ENCODE data around the gene TRERF1. TPM values are rescaled to one million over a fixed set of nuclear protein-coding genes. Genes with fewer than 3 reads are reported as not detected.
"Not testable (repeated sequence)": the region's sequence is repeated elsewhere in the genome, so short reads cannot be mapped to it uniquely, and the experiment has no call there.

TRERF1 gene
- total RNA-seq, 1 donor from 2014 or later, result 3.7 TPM

- no peak overlapping the region for H3K27ac ChIP-seq (ENCODE audit: low read depth, low read length)
- H3K4me1 ChIP-seq (ENCODE audit: control insufficient read depth in 3 of 3, insufficient read depth in 3 of 3, low read length in 3 of 3), result no peaks in the 10 kb centered on the region
- H3K9me3 ChIP-seq (ENCODE audit: control insufficient read depth in 3 of 3, low read length in 3 of 3), result no peaks in the 10 kb centered on the region
- no peak overlapping the region for H3K4me3 ChIP-seq (ENCODE audit: low read length in 3 of 3)
- peaks cover 0 to 4% (median 2%) of the 10 kb centered on the region in 3 donors for H3K36me3 ChIP-seq (ENCODE audit: control insufficient read depth in 3 of 3, insufficient read depth in 3 of 3, low read length in 3 of 3)
- H3K27me3 ChIP-seq (ENCODE audit: control insufficient read depth in 3 of 3, insufficient read depth in 3 of 3, low read length in 3 of 3), result no peaks in the 10 kb centered on the region
- H3K9ac ChIP-seq (ENCODE audit: low read depth in 1 of 3, low read length in 3 of 3), result no peak overlapping the region
Observed at GRCh38 chr6:42197555-42198362, 254.0 kb downstream of the TRERF1 start.

- H3K4me1 ChIP-seq (ENCODE audit: control insufficient read depth in 3 of 3, insufficient read depth in 3 of 3, low read length in 3 of 3), result peaks cover 0 to 9% (median 2%) of the 10 kb centered on the region in 3 donors
- peaks cover 0 to 4% (median 0%) of the 10 kb centered on the region in 3 donors for H3K36me3 ChIP-seq (ENCODE audit: control insufficient read depth in 3 of 3, insufficient read depth in 3 of 3, low read length in 3 of 3)
- no peak overlapping the region for H3K27ac ChIP-seq (ENCODE audit: low read depth, low read length)
- H3K9ac ChIP-seq (ENCODE audit: low read depth in 1 of 3, low read length in 3 of 3), result no peak overlapping the region
- H3K9me3 ChIP-seq (ENCODE audit: control insufficient read depth in 3 of 3, low read length in 3 of 3), result no peaks in the 10 kb centered on the region
- no peak overlapping the region for H3K4me3 ChIP-seq (ENCODE audit: low read length in 3 of 3)
- H3K27me3 ChIP-seq (ENCODE audit: control insufficient read depth in 3 of 3, insufficient read depth in 3 of 3, low read length in 3 of 3), result no peaks in the 10 kb centered on the region
Observed at GRCh38 chr6:42195415-42195814, 256.3 kb downstream of the TRERF1 start.

- no peaks in the 10 kb centered on the region for H3K27me3 ChIP-seq (ENCODE audit: control insufficient read depth in 3 of 3, insufficient read depth in 3 of 3, low read length in 3 of 3)
- H3K36me3 ChIP-seq (ENCODE audit: control insufficient read depth in 3 of 3, insufficient read depth in 3 of 3, low read length in 3 of 3), result peaks cover 0 to 4% (median 0%) of the 10 kb centered on the region in 3 donors
- no peak overlapping the region for H3K27ac ChIP-seq (ENCODE audit: low read depth, low read length)
- no peaks in the 10 kb centered on the region for H3K9me3 ChIP-seq (ENCODE audit: control insufficient read depth in 3 of 3, low read length in 3 of 3)
- H3K4me1 ChIP-seq (ENCODE audit: control insufficient read depth in 3 of 3, insufficient read depth in 3 of 3, low read length in 3 of 3), result peaks cover 0 to 9% (median 2%) of the 10 kb centered on the region in 3 donors
- no peak overlapping the region for H3K4me3 ChIP-seq (ENCODE audit: low read length in 3 of 3)
- H3K9ac ChIP-seq (ENCODE audit: low read depth in 1 of 3, low read length in 3 of 3), result no peak overlapping the region
Observed at GRCh38 chr6:42194056-42194455, 257.7 kb downstream of the TRERF1 start.

- Histone ChIP-seq H3K9ac (ENCODE audit: low read depth in 1 of 3, low read length in 3 of 3) (no peak overlapping the region), H3K27ac (ENCODE audit: low read depth, low read length) (no peak overlapping the region), H3K4me3 (ENCODE audit: low read length in 3 of 3) (no peak overlapping the region), H3K36me3 (ENCODE audit: control insufficient read depth in 3 of 3, insufficient read depth in 3 of 3, low read length in 3 of 3) (peaks cover 0 to 6% (median 0%) of the 10 kb centered on the region in 3 donors), H3K4me1 (ENCODE audit: control insufficient read depth in 3 of 3, insufficient read depth in 3 of 3, low read length in 3 of 3) (peaks cover 0 to 9% (median 2%) of the 10 kb centered on the region in 3 donors), H3K27me3 (ENCODE audit: control insufficient read depth in 3 of 3, insufficient read depth in 3 of 3, low read length in 3 of 3) (no peaks in the 10 kb centered on the region), H3K9me3 (ENCODE audit: control insufficient read depth in 3 of 3, low read length in 3 of 3) (no peaks in the 10 kb centered on the region)
Observed at GRCh38 chr6:42193491-42193894, 258.2 kb downstream of the TRERF1 start.

GRCh38 chr6:42192385-42192784, 259.3 kb downstream of the TRERF1 start:
- not testable (repeated sequence) for H3K4me3 ChIP-seq (ENCODE audit: low read length in 3 of 3); H3K36me3 ChIP-seq (ENCODE audit: control insufficient read depth in 3 of 3, insufficient read depth in 3 of 3, low read length in 3 of 3); H3K27ac ChIP-seq (ENCODE audit: low read depth, low read length); H3K9me3 ChIP-seq (ENCODE audit: control insufficient read depth in 3 of 3, low read length in 3 of 3); H3K9ac ChIP-seq (ENCODE audit: low read depth in 1 of 3, low read length in 3 of 3); H3K27me3 ChIP-seq (ENCODE audit: control insufficient read depth in 3 of 3, insufficient read depth in 3 of 3, low read length in 3 of 3); H3K4me1 ChIP-seq (ENCODE audit: control insufficient read depth in 3 of 3, insufficient read depth in 3 of 3, low read length in 3 of 3)

- peaks cover 0 to 9% (median 3%) of the 10 kb centered on the region in 3 donors for H3K36me3 ChIP-seq (ENCODE audit: control insufficient read depth in 3 of 3, insufficient read depth in 3 of 3, low read length in 3 of 3)
- peaks cover 0 to 9% (median 2%) of the 10 kb centered on the region in 3 donors for H3K4me1 ChIP-seq (ENCODE audit: control insufficient read depth in 3 of 3, insufficient read depth in 3 of 3, low read length in 3 of 3)
- H3K9ac ChIP-seq (ENCODE audit: low read depth in 1 of 3, low read length in 3 of 3), result no peak overlapping the region
- H3K4me3 ChIP-seq (ENCODE audit: low read length in 3 of 3), result no peak overlapping the region
- no peak overlapping the region for H3K27ac ChIP-seq (ENCODE audit: low read depth, low read length)
- H3K9me3 ChIP-seq (ENCODE audit: control insufficient read depth in 3 of 3, low read length in 3 of 3), result no peaks in the 10 kb centered on the region
- H3K27me3 ChIP-seq (ENCODE audit: control insufficient read depth in 3 of 3, insufficient read depth in 3 of 3, low read length in 3 of 3), result no peaks in the 10 kb centered on the region
Observed at GRCh38 chr6:42190554-42191183, 261.1 kb downstream of the TRERF1 start.

- Histone ChIP-seq H3K27me3 (ENCODE audit: control insufficient read depth in 3 of 3, insufficient read depth in 3 of 3, low read length in 3 of 3) (no peaks in the 10 kb centered on the region), H3K4me3 (ENCODE audit: low read length in 3 of 3) (no peak overlapping the region), H3K9ac (ENCODE audit: low read depth in 1 of 3, low read length in 3 of 3) (no peak overlapping the region), H3K9me3 (ENCODE audit: control insufficient read depth in 3 of 3, low read length in 3 of 3) (no peaks in the 10 kb centered on the region), H3K4me1 (ENCODE audit: control insufficient read depth in 3 of 3, insufficient read depth in 3 of 3, low read length in 3 of 3) (peaks cover 0 to 9% (median 2%) of the 10 kb centered on the region in 3 donors), H3K27ac (ENCODE audit: low read depth, low read length) (no peak overlapping the region), H3K36me3 (ENCODE audit: control insufficient read depth in 3 of 3, insufficient read depth in 3 of 3, low read length in 3 of 3) (peaks cover 0 to 15% (median 6%) of the 10 kb centered on the region in 3 donors)
Observed at GRCh38 chr6:42188406-42188805, 263.3 kb downstream of the TRERF1 start.

- H3K9me3 ChIP-seq (ENCODE audit: control insufficient read depth in 3 of 3, low read length in 3 of 3), result no peaks in the 10 kb centered on the region
- no peaks in the 10 kb centered on the region for H3K27me3 ChIP-seq (ENCODE audit: control insufficient read depth in 3 of 3, insufficient read depth in 3 of 3, low read length in 3 of 3)
- H3K4me1 ChIP-seq (ENCODE audit: control insufficient read depth in 3 of 3, insufficient read depth in 3 of 3, low read length in 3 of 3), result peaks cover 0 to 2% (median 0%) of the 10 kb centered on the region in 3 donors
- H3K27ac ChIP-seq (ENCODE audit: low read depth, low read length), result no peak overlapping the region
- H3K9ac ChIP-seq (ENCODE audit: low read depth in 1 of 3, low read length in 3 of 3), result no peak overlapping the region
- peaks cover 0 to 15% (median 6%) of the 10 kb centered on the region in 3 donors for H3K36me3 ChIP-seq (ENCODE audit: control insufficient read depth in 3 of 3, insufficient read depth in 3 of 3, low read length in 3 of 3)
- H3K4me3 ChIP-seq (ENCODE audit: low read length in 3 of 3), result no peak overlapping the region
Observed at GRCh38 chr6:42185597-42185996, 266.1 kb downstream of the TRERF1 start.

- no peak overlapping the region for H3K4me3 ChIP-seq (ENCODE audit: low read length in 3 of 3)
- H3K27me3 ChIP-seq (ENCODE audit: control insufficient read depth in 3 of 3, insufficient read depth in 3 of 3, low read length in 3 of 3), result peaks cover 0 to 3% (median 0%) of the 10 kb centered on the region in 3 donors
- no peaks in the 10 kb centered on the region for H3K4me1 ChIP-seq (ENCODE audit: control insufficient read depth in 3 of 3, insufficient read depth in 3 of 3, low read length in 3 of 3)
- no peak overlapping the region for H3K9ac ChIP-seq (ENCODE audit: low read depth in 1 of 3, low read length in 3 of 3)
- H3K27ac ChIP-seq (ENCODE audit: low read depth, low read length), result no peak overlapping the region
- H3K36me3 ChIP-seq (ENCODE audit: control insufficient read depth in 3 of 3, insufficient read depth in 3 of 3, low read length in 3 of 3), result peaks cover 0 to 15% (median 6%) of the 10 kb centered on the region in 3 donors
- no peaks in the 10 kb centered on the region for H3K9me3 ChIP-seq (ENCODE audit: control insufficient read depth in 3 of 3, low read length in 3 of 3)
Observed at GRCh38 chr6:42184475-42184874, 267.3 kb downstream of the TRERF1 start.

GRCh38 chr6:42182101-42182500, 269.6 kb downstream of the TRERF1 start:
- Histone ChIP-seq H3K4me1 (ENCODE audit: control insufficient read depth in 3 of 3, insufficient read depth in 3 of 3, low read length in 3 of 3) (no peaks in the 10 kb centered on the region), H3K9ac (ENCODE audit: low read depth in 1 of 3, low read length in 3 of 3) (no peak overlapping the region), H3K27me3 (ENCODE audit: control insufficient read depth in 3 of 3, insufficient read depth in 3 of 3, low read length in 3 of 3) (peaks cover 8 to 22% (median 8%) of the 10 kb centered on the region in 3 donors), H3K4me3 (ENCODE audit: low read length in 3 of 3) (no peak overlapping the region), H3K9me3 (ENCODE audit: control insufficient read depth in 3 of 3, low read length in 3 of 3) (no peaks in the 10 kb centered on the region), H3K27ac (ENCODE audit: low read depth, low read length) (no peak overlapping the region), H3K36me3 (ENCODE audit: control insufficient read depth in 3 of 3, insufficient read depth in 3 of 3, low read length in 3 of 3) (peaks cover 0 to 10% (median 4%) of the 10 kb centered on the region in 3 donors)

Data from skeletal muscle tissue (tissue), 4 donors.